ENCODE measurements around the gene RASGRP4. TPM values are rescaled to one million over a fixed set of nuclear protein-coding genes. Genes with fewer than 3 reads are reported as not detected.
"Not testable (repeated sequence)": the region's sequence is repeated elsewhere in the genome, so short reads cannot be mapped to it uniquely, and the experiment has no call there.

RASGRP4 gene
- total RNA-seq, 1 experiment from 2014 or later, result not detected

DNA sequence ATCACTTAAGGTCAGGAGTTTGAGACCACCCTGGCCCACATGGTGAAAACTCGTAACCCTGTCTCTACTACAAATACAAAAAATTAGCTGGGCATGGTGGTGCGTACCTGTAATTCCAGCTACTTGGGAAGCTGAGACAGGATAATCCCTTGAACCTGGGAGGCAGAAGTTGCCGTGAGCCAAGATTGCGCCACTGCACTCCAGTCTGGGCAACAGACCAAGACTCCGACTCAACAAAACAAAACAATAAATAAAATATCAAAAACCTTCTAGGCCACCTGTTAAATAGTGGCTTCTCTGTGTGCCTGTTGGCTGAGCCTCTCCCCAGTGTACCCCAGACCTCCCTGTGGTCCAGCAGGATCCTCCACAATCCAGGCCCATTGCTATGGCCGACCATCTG lies 54.9 kb downstream of the RASGRP4 start:
- no peak for DNase-seq (ENCODE audit: low spot score)

DNA sequence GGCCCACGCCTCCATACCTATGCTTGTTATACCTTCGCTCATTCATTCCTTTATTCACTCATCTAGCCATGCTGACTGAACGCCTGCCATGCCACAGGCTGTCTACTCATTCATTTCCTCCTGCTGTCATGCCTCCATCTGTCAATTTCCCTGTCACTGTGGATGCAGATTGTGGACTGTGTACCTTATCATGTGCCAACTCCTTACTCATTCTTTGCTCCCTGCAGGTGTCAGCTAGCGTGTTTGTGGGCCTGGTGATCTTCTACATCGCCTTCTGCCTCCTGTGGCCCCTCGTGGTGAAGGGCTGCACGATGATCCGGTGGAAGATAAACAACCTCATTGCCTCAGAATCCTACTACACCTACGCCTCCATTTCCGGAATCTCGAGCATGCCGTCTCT lies 55.7 kb downstream of the RASGRP4 start:
- DNase-seq (ENCODE audit: low spot score), result no peak

DNA sequence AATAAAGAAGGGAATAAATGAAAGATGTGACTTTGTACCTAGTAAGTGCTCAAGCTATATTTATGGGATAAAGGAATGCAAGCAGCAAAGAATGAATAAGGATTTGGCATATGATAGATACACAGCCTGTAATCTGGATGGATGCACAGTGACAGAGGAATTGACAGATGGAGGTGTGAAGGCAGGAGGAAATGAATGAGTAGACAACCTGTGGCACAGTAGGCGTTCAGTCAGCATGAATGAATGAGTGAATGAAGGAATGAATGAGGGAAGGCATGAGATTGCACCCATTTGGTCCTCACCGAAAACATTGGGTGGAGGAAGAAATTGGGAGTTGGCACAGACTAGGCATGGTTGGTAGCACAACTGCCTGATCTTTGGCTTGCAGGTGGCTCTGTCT lies 56.4 kb downstream of the RASGRP4 start:
- no peak for DNase-seq (ENCODE audit: low spot score)

DNA sequence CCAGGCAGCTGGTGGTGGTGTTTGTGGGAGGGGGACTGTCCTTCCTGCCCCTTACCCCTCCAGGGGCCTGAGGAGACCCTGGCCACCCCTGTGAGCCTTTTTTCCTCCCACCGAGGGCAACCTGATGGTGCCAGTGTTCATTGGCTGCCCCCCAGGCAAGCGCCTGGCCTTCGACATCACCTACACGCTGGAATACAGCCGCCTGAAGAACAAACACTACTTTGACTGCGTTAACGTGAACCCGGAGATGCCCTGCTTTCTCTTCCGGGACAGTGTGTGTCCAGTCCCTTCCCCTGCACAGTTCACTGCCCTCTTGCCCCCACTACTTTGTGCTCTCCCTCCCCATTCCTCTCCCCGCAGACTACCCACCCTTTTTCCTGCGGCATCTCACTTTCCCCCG lies 59.0 kb downstream of the RASGRP4 start:
- no peak for DNase-seq (ENCODE audit: low spot score)

DNA sequence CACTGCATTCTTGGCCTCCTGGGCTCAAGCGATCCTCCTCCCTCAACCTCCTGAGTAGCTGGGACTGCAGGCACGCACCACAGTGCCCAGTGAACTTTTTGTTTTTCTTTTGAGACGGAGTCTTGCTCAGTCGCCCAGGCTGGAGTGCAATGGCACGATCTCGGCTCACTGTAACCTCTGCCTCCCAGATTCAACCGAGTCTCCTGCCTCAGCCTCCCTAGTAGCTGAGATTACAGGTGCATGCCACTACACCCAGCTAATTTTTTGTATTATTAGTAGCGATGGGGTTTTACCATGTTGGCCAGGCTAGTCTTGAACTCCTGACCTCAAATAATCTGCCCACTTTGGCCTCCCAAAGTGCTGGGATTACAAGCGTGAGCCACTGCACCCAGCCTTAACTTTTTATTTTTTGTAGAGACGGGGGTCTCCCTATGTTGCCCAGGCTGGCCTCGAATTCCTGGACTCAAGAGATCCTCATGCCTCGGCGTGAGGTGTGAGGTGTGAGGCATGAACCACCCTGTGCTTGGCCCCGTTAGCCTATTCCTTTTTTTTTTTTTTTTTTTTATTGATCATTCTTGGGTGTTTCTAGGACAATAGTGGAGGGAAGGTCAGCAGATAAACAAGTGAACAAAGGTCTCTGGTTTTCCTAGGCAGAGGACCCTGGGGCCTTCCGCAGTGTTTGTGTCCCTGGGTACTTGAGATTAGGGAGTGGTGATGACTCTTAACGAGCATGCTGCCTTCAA lies 62.9 kb downstream of the RASGRP4 start:
- DNase-seq (ENCODE audit: low spot score), result not testable (repeated sequence)

DNA sequence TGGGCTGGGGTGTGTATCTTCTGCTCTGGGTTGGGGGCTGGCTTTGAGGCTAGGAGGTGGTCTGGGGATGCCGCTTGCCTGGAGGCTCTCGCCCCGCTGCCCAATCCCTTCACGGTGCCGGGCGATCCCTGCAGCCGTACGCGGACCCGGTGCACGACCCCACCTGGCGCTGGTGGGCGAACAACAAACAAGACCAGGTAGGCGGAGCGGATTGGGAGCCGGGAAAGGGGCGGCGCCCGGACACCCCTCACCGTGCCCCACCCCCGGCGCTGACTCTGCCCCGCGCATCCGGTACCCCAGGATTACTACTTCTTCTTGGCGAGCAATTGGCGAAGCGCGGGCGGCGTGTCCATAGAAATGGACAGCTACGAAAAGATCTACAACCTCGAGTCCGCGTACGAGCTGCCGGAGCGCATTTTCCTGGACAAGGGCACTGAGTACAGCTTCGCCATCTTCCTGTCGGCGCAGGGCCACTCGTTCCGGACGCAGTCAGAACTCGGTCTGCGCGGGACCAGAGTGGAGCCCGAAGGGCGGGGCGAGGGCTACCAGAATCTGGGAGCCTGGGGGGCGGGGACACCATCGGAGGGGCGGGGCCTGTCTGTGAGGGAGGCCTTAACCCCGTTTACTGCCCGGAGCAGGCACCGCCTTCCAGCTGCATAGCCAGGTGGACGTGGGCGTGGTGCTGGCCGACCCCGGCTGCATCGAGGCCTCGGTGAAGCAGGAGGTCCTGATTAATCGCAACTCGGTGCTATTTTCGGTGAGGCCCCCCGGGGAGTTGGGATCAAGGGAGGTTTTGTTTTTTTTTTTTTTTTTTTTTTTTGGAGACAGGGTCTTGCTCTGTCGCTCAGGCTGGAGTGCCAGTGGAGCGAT lies 63.7 kb downstream of the RASGRP4 start:
- DNase-seq (ENCODE audit: low spot score), result peak; percentile 75

DNA sequence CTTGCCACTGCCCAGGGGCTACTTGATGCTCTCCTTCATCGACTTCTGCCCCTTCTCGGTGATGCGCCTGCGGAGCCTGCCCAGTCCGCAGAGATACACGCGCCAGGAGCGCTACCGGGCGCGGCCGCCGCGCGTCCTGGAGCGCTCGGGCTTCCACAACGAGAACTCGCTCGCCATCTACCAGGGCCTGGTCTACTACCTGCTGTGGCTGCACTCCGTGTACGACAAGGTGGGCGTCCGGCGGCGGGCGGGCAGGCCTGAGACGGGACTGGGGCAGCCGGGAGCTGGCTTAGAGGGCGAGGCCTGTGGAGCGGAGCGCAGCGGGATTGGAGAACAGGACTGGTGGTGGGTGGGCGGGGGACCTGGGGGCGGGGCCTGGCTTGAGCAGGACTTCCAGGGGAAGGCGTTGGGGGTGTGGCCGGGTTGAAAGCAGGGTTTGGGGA lies 64.4 kb downstream of the RASGRP4 start:
- DNase-seq (ENCODE audit: low spot score), result peak; percentile 72

DNA sequence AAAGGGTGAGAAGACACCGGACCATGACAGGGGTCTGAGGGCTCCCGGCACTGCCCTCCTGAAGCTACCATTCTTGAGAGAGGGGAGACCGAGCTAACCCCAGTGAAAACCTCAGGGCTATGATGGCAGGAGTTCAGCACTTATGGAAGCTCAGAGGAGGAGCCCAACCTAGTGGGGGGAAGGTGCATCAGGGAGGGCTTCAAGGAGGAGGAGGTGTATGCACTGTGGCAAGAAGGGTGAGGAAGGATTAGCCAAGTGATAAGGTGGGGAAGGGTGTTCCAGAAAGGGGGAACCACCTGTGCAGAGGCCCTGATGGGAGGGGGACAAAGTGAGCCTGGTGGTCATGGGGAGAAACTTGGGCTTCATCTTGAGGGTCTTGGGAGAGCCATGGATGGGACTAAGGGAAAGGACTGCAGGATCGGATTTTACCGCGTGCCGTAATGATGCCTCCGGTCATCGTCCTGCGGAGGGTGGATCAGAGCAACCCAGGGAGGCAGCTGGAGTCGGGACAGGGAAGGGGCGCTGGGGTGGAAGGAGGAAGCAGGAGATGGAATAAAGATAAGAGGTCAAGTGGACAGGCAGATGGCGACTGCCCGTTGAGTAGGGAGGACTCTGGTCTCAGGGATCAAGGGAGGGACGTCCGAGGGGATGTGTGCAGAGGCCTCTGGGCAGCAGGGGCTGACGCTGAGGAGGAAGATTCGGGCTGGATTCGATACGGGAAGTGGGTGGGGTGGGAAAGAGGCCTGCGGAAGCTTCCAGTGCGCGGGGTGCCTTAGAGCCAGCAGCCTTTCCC lies 65.0 kb downstream of the RASGRP4 start:
- DNase-seq (ENCODE audit: low spot score), result no peak

DNA sequence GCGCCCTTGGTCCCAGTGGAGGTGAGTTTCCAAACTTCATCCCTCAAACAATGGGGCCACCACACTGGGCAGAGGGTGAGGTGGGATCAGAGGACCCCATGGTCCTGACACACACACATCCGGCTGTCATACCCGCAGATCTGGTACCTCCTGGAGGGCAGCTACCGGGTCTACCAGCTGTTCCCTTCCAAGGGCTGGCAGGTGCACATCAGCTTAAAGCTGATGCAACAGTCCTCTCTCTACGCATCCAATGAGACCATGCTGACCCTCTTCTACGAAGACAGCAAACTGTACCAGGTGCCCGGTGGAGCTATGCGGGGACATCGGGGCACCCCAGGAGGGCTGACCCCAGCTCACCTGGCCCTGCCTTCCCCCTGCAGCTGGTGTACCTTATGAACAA lies 65.7 kb downstream of the RASGRP4 start:
- DNase-seq (ENCODE audit: low spot score), result no peak

DNA sequence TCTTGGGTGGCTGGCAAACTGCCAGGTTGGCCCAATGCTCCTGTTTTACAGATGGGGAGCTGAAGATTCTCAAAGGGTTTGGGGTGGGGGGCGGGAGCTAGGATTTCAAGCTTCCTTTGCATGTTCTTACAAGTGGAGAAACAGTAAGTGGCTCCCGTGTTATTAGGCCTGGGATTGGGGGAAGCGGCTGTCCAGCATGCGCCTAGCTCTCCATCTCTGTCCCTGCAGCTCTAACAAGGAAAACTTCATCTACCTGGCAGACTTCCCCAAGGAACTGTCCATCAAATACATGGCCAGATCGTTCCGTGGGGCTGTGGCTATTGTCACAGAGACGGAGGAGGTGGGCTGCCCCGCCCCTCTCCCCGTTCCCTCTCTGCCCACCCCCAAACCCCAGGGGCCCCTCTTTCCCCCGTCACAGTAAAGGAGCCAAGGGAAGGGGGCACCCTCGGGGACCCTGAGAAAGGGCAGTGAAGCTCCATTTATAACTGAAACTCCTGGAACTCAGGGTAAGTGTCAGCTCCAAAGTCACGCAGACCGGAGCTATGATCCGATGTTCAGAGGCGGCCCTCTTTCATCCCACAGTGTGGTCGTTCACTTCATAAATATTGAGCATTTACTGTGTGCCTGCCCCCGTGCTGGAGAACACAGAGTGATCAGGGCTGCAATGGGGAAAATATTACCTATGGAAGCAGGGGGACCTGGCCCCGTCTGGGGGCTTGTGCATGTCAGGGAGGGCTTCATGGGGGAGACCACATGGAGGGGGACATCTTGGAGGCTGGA lies 66.6 kb downstream of the RASGRP4 start:
- no peak for DNase-seq (ENCODE audit: low spot score)

Other genes starting within 250 kb of the RASGRP4 start
- gene DPF1, start 202.0 kb downstream of the RASGRP4 start, total RNA-seq (2014; rRNA removed; shearing (Covaris generic)), result 6.4 and 19.2 TPM in 2 replicates
- not detected in 2 replicates for gene PPP1R14A, start 169.8 kb downstream of the RASGRP4 start, total RNA-seq (2014; rRNA removed; shearing (Covaris generic))
- 0.41 and 0.60 TPM in 2 replicates for gene SPINT2, start 161.6 kb downstream of the RASGRP4 start, total RNA-seq (2014; rRNA removed; shearing (Covaris generic))
- gene C19orf33, start 122.0 kb downstream of the RASGRP4 start, total RNA-seq (2014; rRNA removed; shearing (Covaris generic)), result 220 and 316 TPM in 2 replicates
- 98.8 and 110 TPM in 2 replicates for gene YIF1B, start 110.3 kb downstream of the RASGRP4 start, total RNA-seq (2014; rRNA removed; shearing (Covaris generic))
- 0.17 and 0.57 TPM in 2 replicates for gene KCNK6, start 106.4 kb downstream of the RASGRP4 start, total RNA-seq (2014; rRNA removed; shearing (Covaris generic))
- 1.5 TPM in 2 replicates for gene CATSPERG, start 90.4 kb downstream of the RASGRP4 start, total RNA-seq (2014; rRNA removed; shearing (Covaris generic))
- gene PSMD8, start 51.6 kb downstream of the RASGRP4 start, total RNA-seq (2014; rRNA removed; shearing (Covaris generic)), result 447 and 579 TPM in 2 replicates
- gene GGN, start 38.2 kb downstream of the RASGRP4 start, total RNA-seq (2014; rRNA removed; shearing (Covaris generic)), result 0.19 and 2.3 TPM in 2 replicates
- gene SPRED3, start 37.5 kb downstream of the RASGRP4 start, total RNA-seq (2014; rRNA removed; shearing (Covaris generic)), result 2.4 and 2.8 TPM in 2 replicates
- 10.6 and 16.6 TPM in 2 replicates for gene FAM98C, start 23.1 kb downstream of the RASGRP4 start, total RNA-seq (2014; rRNA removed; shearing (Covaris generic))
- 0.07 TPM in 1 of 2 replicates, not detected in the other for gene RYR1, start 7.5 kb upstream of the RASGRP4 start, total RNA-seq (2014; rRNA removed; shearing (Covaris generic))
- 0.72 and 1.4 TPM in 2 replicates for gene MAP4K1, start 191.7 kb upstream of the RASGRP4 start, total RNA-seq (2014; rRNA removed; shearing (Covaris generic))
- 358 and 549 TPM in 2 replicates for gene EIF3K, start 193.0 kb upstream of the RASGRP4 start, total RNA-seq (2014; rRNA removed; shearing (Covaris generic))
- 493 and 604 TPM in 2 replicates for gene ACTN4, start 221.4 kb upstream of the RASGRP4 start, total RNA-seq (2014; rRNA removed; shearing (Covaris generic))

All from A172 (cell line).